ENCODE measurements around the gene PALLD. TPM values are rescaled to one million over a fixed set of nuclear protein-coding genes. Genes with fewer than 3 reads are reported as not detected.

Gene PALLD
- total RNA-seq, 1 experiment from 2014 or later, result 23.7 TPM

DNA sequence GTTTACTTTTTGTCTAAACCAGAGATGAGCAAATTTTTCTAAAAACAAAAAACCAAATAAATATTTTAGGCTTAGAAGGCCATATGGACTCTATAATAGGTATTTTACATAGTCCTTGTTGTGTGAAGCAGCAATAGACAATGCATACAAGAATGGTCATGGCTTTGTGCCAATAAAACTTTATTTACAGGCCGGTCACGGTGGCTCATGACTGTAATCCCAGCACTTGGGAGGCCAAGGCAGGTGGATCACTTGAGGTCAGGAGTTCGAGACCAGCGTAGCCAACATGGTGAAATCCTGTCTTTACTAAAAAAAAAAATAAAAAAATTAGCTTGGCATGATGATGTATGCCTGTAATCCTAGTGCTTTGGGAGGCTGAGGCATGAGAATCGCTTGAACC is 285.6 kb downstream of the PALLD start:
- Mint-ChIP-seq H3K27ac (no peak overlapping the region), H3K9me3 (no peaks in the 10 kb centered on the region; the same call in 1 of the 2 replicates), H3K36me3 (no peaks in the 10 kb centered on the region), H3K4me1 (peaks cover 13% of the 10 kb centered on the region), H3K27me3 (ENCODE audit: low read depth) (no peaks in the 10 kb centered on the region), H3K4me3 (no peak overlapping the region)
- no peak for DNase-seq (ENCODE audit: low spot score)
- ChIA-PET CTCF (no interaction called here), POLR2A (no interaction called here)
- ATAC-seq, result no peak
- TF ChIP-seq PREB (CRISPR knock-in tag; IDR thresholded peaks at IDR 0.05; ENCODE audit: borderline replicate concordance), result no peak
- no peak for TF ChIP-seq JAZF1 (CRISPR knock-in tag; IDR thresholded peaks at IDR 0.05)
- TF ChIP-seq, protein P1, sequence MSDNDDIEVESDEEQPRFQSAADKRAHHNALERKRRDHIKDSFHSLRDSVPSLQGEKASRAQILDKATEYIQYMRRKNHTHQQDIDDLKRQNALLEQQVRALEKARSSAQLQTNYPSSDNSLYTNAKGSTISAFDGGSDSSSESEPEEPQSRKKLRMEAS (CRISPR knock-in tag; IDR thresholded peaks at IDR 0.05), result no peak
- TF ChIP-seq CREM (CRISPR knock-in tag; IDR thresholded peaks at IDR 0.05), result no peak
- no peak for TF ChIP-seq GABPB1 (CRISPR knock-in tag; IDR thresholded peaks at IDR 0.05)
- TF ChIP-seq, protein P2, sequence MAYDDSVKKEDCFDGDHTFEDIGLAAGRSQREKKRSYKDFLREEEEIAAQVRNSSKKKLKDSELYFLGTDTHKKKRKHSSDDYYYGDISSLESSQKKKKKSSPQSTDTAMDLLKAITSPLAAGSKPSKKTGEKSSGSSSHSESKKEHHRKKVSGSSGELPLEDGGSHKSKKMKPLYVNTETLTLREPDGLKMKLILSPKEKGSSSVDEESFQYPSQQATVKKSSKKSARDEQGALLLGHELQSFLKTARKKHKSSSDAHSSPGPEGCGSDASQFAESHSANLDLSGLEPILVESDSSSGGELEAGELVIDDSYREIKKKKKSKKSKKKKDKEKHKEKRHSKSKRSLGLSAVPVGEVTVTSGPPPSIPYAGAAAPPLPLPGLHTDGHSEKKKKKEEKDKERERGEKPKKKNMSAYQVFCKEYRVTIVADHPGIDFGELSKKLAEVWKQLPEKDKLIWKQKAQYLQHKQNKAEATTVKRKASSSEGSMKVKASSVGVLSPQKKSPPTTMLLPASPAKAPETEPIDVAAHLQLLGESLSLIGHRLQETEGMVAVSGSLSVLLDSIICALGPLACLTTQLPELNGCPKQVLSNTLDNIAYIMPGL (CRISPR knock-in tag; IDR thresholded peaks at IDR 0.05), result no peak
- TF ChIP-seq NR2C2 (CRISPR knock-in tag; IDR thresholded peaks at IDR 0.05), result no peak
- no peak for TF ChIP-seq ZNF219 (CRISPR knock-in tag; IDR thresholded peaks at IDR 0.05; ENCODE audit: borderline replicate concordance)
- TF ChIP-seq, protein P3, sequence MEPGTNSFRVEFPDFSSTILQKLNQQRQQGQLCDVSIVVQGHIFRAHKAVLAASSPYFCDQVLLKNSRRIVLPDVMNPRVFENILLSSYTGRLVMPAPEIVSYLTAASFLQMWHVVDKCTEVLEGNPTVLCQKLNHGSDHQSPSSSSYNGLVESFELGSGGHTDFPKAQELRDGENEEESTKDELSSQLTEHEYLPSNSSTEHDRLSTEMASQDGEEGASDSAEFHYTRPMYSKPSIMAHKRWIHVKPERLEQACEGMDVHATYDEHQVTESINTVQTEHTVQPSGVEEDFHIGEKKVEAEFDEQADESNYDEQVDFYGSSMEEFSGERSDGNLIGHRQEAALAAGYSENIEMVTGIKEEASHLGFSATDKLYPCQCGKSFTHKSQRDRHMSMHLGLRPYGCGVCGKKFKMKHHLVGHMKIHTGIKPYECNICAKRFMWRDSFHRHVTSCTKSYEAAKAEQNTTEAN (CRISPR knock-in tag; IDR thresholded peaks at IDR 0.05), result no peak
- TF ChIP-seq JUN (CRISPR knock-in tag; IDR thresholded peaks at IDR 0.05), result no peak
- TF ChIP-seq IRF2 (CRISPR knock-in tag; IDR thresholded peaks at IDR 0.05; ENCODE audit: borderline replicate concordance, low read depth), result no peak
- no peak for TF ChIP-seq E2F4 (CRISPR knock-in tag; IDR thresholded peaks at IDR 0.05; ENCODE audit: borderline replicate concordance, low read depth)
- TF ChIP-seq MLX (CRISPR knock-in tag; IDR thresholded peaks at IDR 0.05), result no peak
- TF ChIP-seq ZNF425 (CRISPR knock-in tag; conservative IDR thresholded peaks at IDR 0.05), result no peak
- TF ChIP-seq ZNF138 (CRISPR knock-in tag; conservative IDR thresholded peaks at IDR 0.05), result no peak
- TF ChIP-seq PRRX2 (CRISPR knock-in tag; IDR thresholded peaks at IDR 0.05), result no peak
- TF ChIP-seq, protein P4, sequence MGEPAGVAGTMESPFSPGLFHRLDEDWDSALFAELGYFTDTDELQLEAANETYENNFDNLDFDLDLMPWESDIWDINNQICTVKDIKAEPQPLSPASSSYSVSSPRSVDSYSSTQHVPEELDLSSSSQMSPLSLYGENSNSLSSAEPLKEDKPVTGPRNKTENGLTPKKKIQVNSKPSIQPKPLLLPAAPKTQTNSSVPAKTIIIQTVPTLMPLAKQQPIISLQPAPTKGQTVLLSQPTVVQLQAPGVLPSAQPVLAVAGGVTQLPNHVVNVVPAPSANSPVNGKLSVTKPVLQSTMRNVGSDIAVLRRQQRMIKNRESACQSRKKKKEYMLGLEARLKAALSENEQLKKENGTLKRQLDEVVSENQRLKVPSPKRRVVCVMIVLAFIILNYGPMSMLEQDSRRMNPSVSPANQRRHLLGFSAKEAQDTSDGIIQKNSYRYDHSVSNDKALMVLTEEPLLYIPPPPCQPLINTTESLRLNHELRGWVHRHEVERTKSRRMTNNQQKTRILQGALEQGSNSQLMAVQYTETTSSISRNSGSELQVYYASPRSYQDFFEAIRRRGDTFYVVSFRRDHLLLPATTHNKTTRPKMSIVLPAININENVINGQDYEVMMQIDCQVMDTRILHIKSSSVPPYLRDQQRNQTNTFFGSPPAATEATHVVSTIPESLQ (CRISPR knock-in tag; IDR thresholded peaks at IDR 0.05), result no peak
- no peak for TF ChIP-seq ETV6 (CRISPR knock-in tag; IDR thresholded peaks at IDR 0.05)

Measured in WTC11 (cell line).